H1 (cell line): ENCODE measurements around the gene CC2D2A. TPM values are rescaled to one million over a fixed set of nuclear protein-coding genes. Genes with fewer than 3 reads are reported as not detected.

Experiments
- CTCF ChIA-PET: fragments of 300-600 bp; sonication (Branson Sonifier 250); formaldehyde crosslinking; loops from one replicate; lab custom pipeline; 2021; ENCODE audit not compliant: partially characterized antibody; lab: Charles Lee
- POLR2A ChIA-PET: fragments of 300-600 bp; sonication (Branson Sonifier 250); formaldehyde crosslinking; loops from one replicate; lab custom pipeline; 2021; ENCODE audit warnings: inconsistent platforms; ENCODE audit not compliant: partially characterized antibody; lab: Charles Lee
- DNase-seq, 2 experiments: peaks; one replicate each; pipeline versions ENCODE4 v3.0.0 to v3.0.0-alpha.2; 2010 to 2022; ENCODE audit warnings: low spot score in 2 of 2, low read depth in 1 of 2, mixed read lengths in 1 of 2
- FAIRE-seq: peaks from 2 replicates; lab custom pipeline; 2011; peaks lifted over from hg19 to GRCh38; lab: Jason Lieb, UNC
- H2AFZ ChIP-seq: 2 replicates; pipeline ENCODE4 v1.8.1; 2012; ENCODE audit warnings: low read length, inconsistent platforms
- H2AK5ac ChIP-seq: 2 replicates; pipeline ENCODE4 v1.6.1; 2013; ENCODE audit warnings: low read depth, low read length
- H2BK120ac ChIP-seq: replicated peaks from 2 replicates; pipeline ENCODE3; 2013; ENCODE audit warnings: low read depth, low read length, inconsistent platforms
- H2BK12ac ChIP-seq: 2 replicates; pipeline ENCODE4 v1.6.1; 2013; ENCODE audit warnings: low read depth, low read length
- H2BK15ac ChIP-seq: 2 replicates; pipeline ENCODE4 v1.6.1; 2013; ENCODE audit warnings: low read length
- H2BK20ac ChIP-seq: 2 replicates; pipeline ENCODE4 v1.6.1; 2013; ENCODE audit warnings: low read length
- H2BK5ac ChIP-seq: 2 replicates; pipeline ENCODE4 v1.6.1; 2013; ENCODE audit warnings: low read depth, low read length
- H3K14ac ChIP-seq: 2 replicates; pipeline ENCODE4 v1.6.1; 2013; ENCODE audit warnings: inconsistent platforms; ENCODE audit not compliant: insufficient read length
- H3K18ac ChIP-seq: 2 replicates; pipeline ENCODE4 v1.6.1; 2013; ENCODE audit warnings: low read length; ENCODE audit errors: extremely low read depth
- H3K23ac ChIP-seq: 2 replicates; pipeline ENCODE4 v1.6.1; 2013; ENCODE audit warnings: inconsistent platforms; ENCODE audit not compliant: insufficient read length
- H3K23me2 ChIP-seq: 2 replicates; pipeline ENCODE4 v1.6.1; 2013; ENCODE audit warnings: low read depth, low read length
- H3K27ac ChIP-seq: 2 replicates; pipeline ENCODE4 v1.6.1; 2011; ENCODE audit warnings: low read depth, low read length, inconsistent platforms
- H3K27me3 ChIP-seq, 4 experiments: replicated peaks in 1 of 4; 1 replicate in 1 of 4; 2 replicates in 3 of 4; pipeline versions ENCODE4 v1.6.1 to v1.8.1; 2011 to 2013; ENCODE audit warnings: low read length in 3 of 4, mild to moderate bottlenecking in 3 of 4, inconsistent platforms in 2 of 4, mixed read lengths in 2 of 4, moderate library complexity in 1 of 4; ENCODE audit not compliant: control insufficient read depth in 3 of 4, insufficient read depth in 3 of 4; ENCODE audit errors: extremely low read depth in 1 of 4
- H3K36me3 ChIP-seq, 4 experiments: 2 replicates each; pipeline versions ENCODE4 v1.6.1 to v1.8.1; 2011 to 2013; ENCODE audit warnings: mild to moderate bottlenecking in 4 of 4, low read length in 3 of 4, moderate library complexity in 2 of 4, control low read depth in 1 of 4, inconsistent platforms in 1 of 4; ENCODE audit not compliant: insufficient read depth in 4 of 4, control insufficient read depth in 2 of 4
- H3K4ac ChIP-seq: replicated peaks from 2 replicates; pipeline ENCODE3; 2013; ENCODE audit warnings: low read length, low read depth, mixed read lengths, inconsistent platforms; ENCODE audit not compliant: insufficient read length
- H3K4me1 ChIP-seq, 4 experiments: replicated peaks in 1 of 4; 1 replicate in 1 of 4; 2 replicates in 3 of 4; pipeline versions ENCODE4 v1.6.1 to v1.8.1; 2011 to 2013; ENCODE audit warnings: low read length in 3 of 4, inconsistent platforms in 2 of 4, mixed read lengths in 1 of 4; ENCODE audit not compliant: insufficient read depth in 4 of 4, control insufficient read depth in 3 of 4
- H3K4me2 ChIP-seq, 2 experiments: 2 replicates each; pipeline versions ENCODE4 v1.6.1 to v1.8.1; 2011 to 2013; ENCODE audit warnings: low read depth in 2 of 2, low read length in 2 of 2, control low read depth in 1 of 2, inconsistent platforms in 1 of 2, mild to moderate bottlenecking in 1 of 2; ENCODE audit not compliant: insufficient read depth in 1 of 2
- H3K4me3 ChIP-seq, 4 experiments: fragments of 200-600, 300-600 bp in 1 of 4; sonication (generic), shearing (Covaris generic), sonication (Bioruptor Twin) in 1 of 4; 2 replicates each; pipeline versions ENCODE4 v1.5.1 to v1.8.1; 2011 to 2016; ENCODE audit warnings: low read length in 4 of 4, low read depth in 3 of 4, control low read depth in 2 of 4, inconsistent platforms in 2 of 4, mild to moderate bottlenecking in 2 of 4, mixed read lengths in 1 of 4, moderate library complexity in 1 of 4; ENCODE audit not compliant: insufficient read depth in 2 of 4; ENCODE audit errors: extremely low read depth in 1 of 4
- H3K56ac ChIP-seq: replicated peaks from 2 replicates; pipeline ENCODE3; 2013; ENCODE audit warnings: low read depth, mild to moderate bottlenecking, mixed read lengths, low read length, inconsistent platforms; ENCODE audit not compliant: insufficient read length
- H3K79me1 ChIP-seq: 2 replicates; pipeline ENCODE4 v1.6.1; 2013; ENCODE audit warnings: low read depth, low read length, control low read depth
- H3K79me2 ChIP-seq, 2 experiments: 2 replicates each; pipeline versions ENCODE4 v1.6.1 to v1.8.1; 2012 to 2013; ENCODE audit warnings: low read length in 2 of 2, mild to moderate bottlenecking in 2 of 2, inconsistent platforms in 1 of 2; ENCODE audit not compliant: insufficient read depth in 2 of 2, control insufficient read depth in 1 of 2
- H3K9ac ChIP-seq, 4 experiments: replicated peaks in 1 of 4; 1 replicate in 1 of 4; 2 replicates in 3 of 4; pipeline versions ENCODE4 v1.6.1 to v1.8.1; 2011 to 2013; ENCODE audit warnings: low read depth in 3 of 4, low read length in 3 of 4, control low read depth in 2 of 4, mild to moderate bottlenecking in 2 of 4, moderate library complexity in 2 of 4, inconsistent platforms in 1 of 4; ENCODE audit errors: extremely low read depth in 1 of 4
- H3K9me3 ChIP-seq, 2 experiments: 2 replicates each; pipeline versions ENCODE4 v1.6.1 to v1.8.1; 2012 to 2013; ENCODE audit warnings: mild to moderate bottlenecking in 2 of 2, moderate library complexity in 2 of 2, control low read depth in 1 of 2, inconsistent platforms in 1 of 2, low read depth in 1 of 2, low read length in 1 of 2, mixed read lengths in 1 of 2; ENCODE audit not compliant: insufficient read depth in 2 of 2
- H4K20me1 ChIP-seq, 2 experiments: replicated peaks in 1 of 2; 2 replicates each; pipeline versions ENCODE3 to v1.8.1; 2011 to 2013; ENCODE audit warnings: inconsistent platforms in 2 of 2, low read length in 2 of 2, mild to moderate bottlenecking in 1 of 2; ENCODE audit not compliant: insufficient read depth in 2 of 2, control insufficient read depth in 1 of 2
- H4K5ac ChIP-seq: 2 replicates; pipeline ENCODE4 v1.6.1; 2013; ENCODE audit warnings: low read length, low read depth, mixed read lengths, inconsistent platforms; ENCODE audit not compliant: insufficient read length
- H4K8ac ChIP-seq: 2 replicates; pipeline ENCODE4 v1.8.0; 2013; ENCODE audit warnings: mild to moderate bottlenecking, moderate library complexity, low read length, inconsistent platforms; ENCODE audit not compliant: insufficient read depth; ENCODE audit errors: extremely low read depth
- H4K91ac ChIP-seq: replicated peaks from 2 replicates; pipeline ENCODE3; 2013; ENCODE audit warnings: low read length, mixed read lengths, inconsistent platforms; ENCODE audit not compliant: insufficient read length
- EGR1 ChIP-seq: IDR thresholded peaks from 2 replicates; pipeline ENCODE4 v1.6.1; 2011; ENCODE audit warnings: low read depth, low read length, borderline replicate concordance
- TAF7 ChIP-seq: optimal IDR thresholded peaks from 2 replicates; pipeline ENCODE3; 2011; ENCODE audit warnings: low read depth, mild to moderate bottlenecking, inconsistent platforms, low read length, moderate library complexity, borderline replicate concordance
- TCF12 ChIP-seq: IDR thresholded peaks from 2 replicates; pipeline ENCODE4 v1.6.1; 2011; ENCODE audit warnings: low read depth, mild to moderate bottlenecking, low read length
- whole genome bisulfite sequencing, 2 experiments: shearing (Covaris generic) in 1 of 2; methylation state at CpG; one replicate each; pipeline versions ENCODE4 v1.1.6 to v1.1.7; 2013 to 2015; ENCODE audit warnings: low lambda C conversion rate in 2 of 2, mixed read lengths in 2 of 2, inconsistent platforms in 1 of 2, low coverage in 1 of 2, missing lambda C conversion rate in 1 of 2; ENCODE audit not compliant: insufficient replicate concordance in 2 of 2, insufficient coverage in 1 of 2, insufficient read length in 1 of 2; ENCODE audit errors: extremely low coverage in 1 of 2, missing lambda C conversion rate in 1 of 2; 5-methylcytosine and 5-hydroxymethylcytosine counted together
- polyA plus RNA-seq, 7 experiments: library from polyadenylated mRNA; depleted of rRNA in 3 of 7; stranded (reverse) in 5 of 7; unstranded in 2 of 7; fragments of >200 nt in 5 of 7; fragments of 200-250 nt in 2 of 7; gene quantifications; 1 replicate in 5 of 7; 2 replicates in 1 of 7; 4 replicates in 1 of 7; pipeline versions ENCODE4 v1.2.1 to v1.2.3, GENCODE V29; 2011 to 2013; ENCODE audit warnings: missing spikeins in 2 of 7, mixed read lengths in 2 of 7
- total RNA-seq: library from RNA; stranded (reverse); fragmentation: NEBNext Ultra II Directional; extraction: Animal tissue kit (Norgen Biotek cat#: 25700); gene quantifications from 2 replicates; pipeline ENCODE4 v1.2.1, GENCODE V29; 2021

Gene CC2D2A
- total and polyA plus RNA-seq, 2 of the 8 experiments (the other 6 are each of a cell fraction or from before 2014, with no cell fraction given) = 11.0 to 12.2 TPM

DNA sequence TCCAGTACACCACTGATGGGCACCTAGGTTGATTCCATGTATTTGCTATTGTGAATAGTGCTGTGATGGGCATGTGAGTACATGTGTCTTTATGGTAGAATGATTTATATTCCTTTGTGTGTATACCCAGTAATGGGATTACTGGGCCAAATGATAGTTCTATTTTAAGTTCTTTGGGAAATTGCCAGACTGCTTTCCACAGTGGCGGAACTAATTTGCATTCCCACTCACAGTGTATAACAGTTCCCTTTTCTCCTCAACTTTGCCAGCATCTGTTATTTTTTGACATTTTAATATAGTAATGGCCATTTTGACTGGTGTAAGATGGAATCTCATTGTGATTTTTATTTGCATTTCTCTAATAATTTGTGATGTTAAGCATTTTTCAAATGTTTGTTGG lies 25.9 kb downstream of the CC2D2A start:
- Histone ChIP-seq H3K27ac (no peak overlapping the region), H3K4me1 (no peaks in the 10 kb centered on the region), H3K56ac (no peak overlapping the region), H2BK15ac (no peak overlapping the region), H4K20me1 (no peaks in the 10 kb centered on the region), H2BK12ac (no peak overlapping the region), H3K23me2 (no peaks in the 10 kb centered on the region), H2AFZ (no peak overlapping the region), H2BK120ac (no peak overlapping the region), H3K4me2 (no peak overlapping the region), H3K14ac (no peak overlapping the region), H2AK5ac (no peak overlapping the region), H3K23ac (no peak overlapping the region), H3K9ac (no peak overlapping the region), H3K79me2 (no peaks in the 10 kb centered on the region), H3K4ac (no peak overlapping the region), H3K9me3 (peaks cover 2% of the 10 kb centered on the region in 2 experiments; a peak in 1 of 4 replicates), H2BK20ac (no peak overlapping the region), H4K5ac (no peak overlapping the region), H4K91ac (no peak overlapping the region), H3K18ac (no peak overlapping the region), H3K79me1 (no peaks in the 10 kb centered on the region), H2BK5ac (no peak overlapping the region), H3K36me3 (no peaks in the 10 kb centered on the region), H4K8ac (no peak overlapping the region), H3K4me3 (no peak overlapping the region), H3K27me3 (no peaks in the 10 kb centered on the region)
- POLR2A ChIA-PET = no interaction called here
- no peak for DNase-seq
- 94% methylated on average over 1 of the region's 1 CpG; no CpG with 5 or more reads in 1 of the 2 experiments for WGBS, 2 experiments
- CTCF ChIA-PET = interaction anchor here (0.7 kb wide), 1 partner anchor 259 kb away, joined by 3 read pairs; no protein-coding TSS in a partner anchor
- no peak for FAIRE-seq
- TF ChIP-seq TCF12 = no peak
- no peak for TF ChIP-seq TAF7
- no peak for TF ChIP-seq EGR1
